Cardiac muscle cell (in vitro differentiated cells and primary cell): ENCODE measurements around the gene CDH2. TPM values are rescaled to one million over a fixed set of nuclear protein-coding genes. Genes with fewer than 3 reads are reported as not detected.

Source experiments
- DNase-seq, 2 donors: peaks; one replicate each; pipeline versions ENCODE4 v3.0.0 to v3.0.0-alpha.2; 2010 to 2017; ENCODE audit warnings: low read depth in 1 of 2, low spot score in 1 of 2
- H3K27ac ChIP-seq: fragments of 200-600 bp; sonication (generic); 2 replicates; pipeline ENCODE4 v1.5.1; 2016
- H3K27me3 ChIP-seq: fragments of 200-600 bp; sonication (generic); 2 replicates; pipeline ENCODE4 v1.6.0; 2016; ENCODE audit warnings: control low read depth
- H3K36me3 ChIP-seq: fragments of 200-600 bp; sonication (generic); 2 replicates; pipeline ENCODE4 v1.5.1; 2016; ENCODE audit warnings: control low read depth
- H3K4me1 ChIP-seq: fragments of 200-600 bp; sonication (generic); 2 replicates; pipeline ENCODE4 v1.8.1; 2017; ENCODE audit warnings: low read depth, mild to moderate bottlenecking, mixed run types
- H3K4me3 ChIP-seq: fragments of 200-600 bp; sonication (generic); 2 replicates; pipeline ENCODE4 v1.5.1; 2016; ENCODE audit warnings: mild to moderate bottlenecking
- H3K9me3 ChIP-seq: fragments of 200-600 bp; sonication (generic); 2 replicates; pipeline ENCODE4 v1.5.1; 2017; ENCODE audit warnings: low read depth, mild to moderate bottlenecking, control low read depth
- polyA plus RNA-seq: library from polyadenylated mRNA; unstranded; fragments of >200 nt; fragmentation: Nextera tagmentation; extraction: Ambion mirVana; gene quantifications from 2 replicates; pipeline ENCODE4 v1.2.1, GENCODE V29; 2016
- total RNA-seq: library from RNA; depleted of rRNA; stranded (reverse); fragments of >200 nt; gene quantifications from 2 replicates; pipeline ENCODE4 v1.2.3, GENCODE V29; 2016
- TF ChIP-seq, protein P1 (sequence below): IDR thresholded peaks from 2 replicates; pipeline ENCODE4 v1.5.1; 2012; ENCODE audit warnings: low read depth, mild to moderate bottlenecking, low read length

The CDH2 gene
- total and polyA plus RNA-seq, 2 experiments from 2014 or later: 267 to 324 TPM

GRCh38 chr18:28120828-28121515, 56.0 kb downstream of the CDH2 start:
- no peak overlapping the region for H3K4me3 ChIP-seq
- H3K9me3 ChIP-seq: no peaks in the 10 kb centered on the region
- peaks cover 71% of the 10 kb centered on the region for H3K4me1 ChIP-seq
- no peaks in the 10 kb centered on the region for H3K36me3 ChIP-seq
- peak overlapping the region; percentile 6 for H3K27ac ChIP-seq
- DNase-seq: no peak
- TF ChIP-seq, protein P1, sequence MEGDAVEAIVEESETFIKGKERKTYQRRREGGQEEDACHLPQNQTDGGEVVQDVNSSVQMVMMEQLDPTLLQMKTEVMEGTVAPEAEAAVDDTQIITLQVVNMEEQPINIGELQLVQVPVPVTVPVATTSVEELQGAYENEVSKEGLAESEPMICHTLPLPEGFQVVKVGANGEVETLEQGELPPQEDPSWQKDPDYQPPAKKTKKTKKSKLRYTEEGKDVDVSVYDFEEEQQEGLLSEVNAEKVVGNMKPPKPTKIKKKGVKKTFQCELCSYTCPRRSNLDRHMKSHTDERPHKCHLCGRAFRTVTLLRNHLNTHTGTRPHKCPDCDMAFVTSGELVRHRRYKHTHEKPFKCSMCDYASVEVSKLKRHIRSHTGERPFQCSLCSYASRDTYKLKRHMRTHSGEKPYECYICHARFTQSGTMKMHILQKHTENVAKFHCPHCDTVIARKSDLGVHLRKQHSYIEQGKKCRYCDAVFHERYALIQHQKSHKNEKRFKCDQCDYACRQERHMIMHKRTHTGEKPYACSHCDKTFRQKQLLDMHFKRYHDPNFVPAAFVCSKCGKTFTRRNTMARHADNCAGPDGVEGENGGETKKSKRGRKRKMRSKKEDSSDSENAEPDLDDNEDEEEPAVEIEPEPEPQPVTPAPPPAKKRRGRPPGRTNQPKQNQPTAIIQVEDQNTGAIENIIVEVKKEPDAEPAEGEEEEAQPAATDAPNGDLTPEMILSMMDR: no peak
- no peaks in the 10 kb centered on the region for H3K27me3 ChIP-seq

DNA sequence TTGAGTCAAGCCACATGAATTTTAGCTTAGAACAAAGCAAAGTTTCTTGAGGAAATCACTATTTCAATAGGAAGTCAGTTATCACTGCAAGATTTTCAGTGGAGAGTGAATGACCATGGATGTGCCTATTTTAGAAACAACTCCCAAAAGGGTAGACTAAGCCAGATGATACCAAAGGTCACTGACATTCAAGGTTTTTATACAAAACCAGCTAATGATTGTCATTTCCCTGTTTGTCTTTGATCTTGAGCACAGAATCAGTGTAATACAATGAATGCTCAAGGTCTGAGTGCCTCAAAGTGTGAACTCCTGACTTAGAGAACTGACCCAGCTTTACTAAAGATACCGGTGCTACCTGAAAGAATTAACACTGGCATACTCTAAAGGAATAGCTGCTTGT, 60.5 kb downstream of the CDH2 start:
- no peak overlapping the region for H3K4me3 ChIP-seq
- no peaks in the 10 kb centered on the region for H3K36me3 ChIP-seq
- no peaks in the 10 kb centered on the region for H3K9me3 ChIP-seq
- H3K27ac ChIP-seq: peak overlapping the region; percentile 96
- TF ChIP-seq, protein P1: no peak
- H3K4me1 ChIP-seq: peaks cover 89% of the 10 kb centered on the region
- no peak for DNase-seq
- no peaks in the 10 kb centered on the region for H3K27me3 ChIP-seq

DNA sequence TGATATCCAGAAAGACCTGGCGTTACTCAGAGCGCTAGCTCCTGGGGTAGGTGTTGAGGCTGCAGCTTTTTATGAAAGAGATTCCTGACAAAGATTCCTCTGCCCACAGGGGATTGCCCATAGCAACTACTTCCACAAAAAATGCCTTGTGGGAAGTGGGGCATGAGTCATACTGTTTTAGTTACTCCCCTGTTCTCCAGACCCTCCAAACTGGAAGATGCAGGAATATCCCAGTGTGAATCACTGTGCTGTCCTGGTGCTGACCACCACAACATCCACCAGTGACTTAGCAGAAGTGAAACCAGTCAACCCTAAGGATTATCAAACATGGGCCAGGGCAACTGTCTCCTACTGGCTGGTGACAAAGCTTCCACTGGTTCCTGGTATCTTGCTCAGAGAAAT, 61.8 kb downstream of the CDH2 start:
- Histone ChIP-seq H3K27me3 (no peaks in the 10 kb centered on the region), H3K4me3 (no peak overlapping the region), H3K27ac (peak overlapping the region; percentile 96), H3K36me3 (no peaks in the 10 kb centered on the region), H3K9me3 (no peaks in the 10 kb centered on the region), H3K4me1 (peaks cover 99% of the 10 kb centered on the region)
- peak in 1 of 2 donors; percentile 82 for DNase-seq
- TF ChIP-seq, protein P1: no peak

DNA sequence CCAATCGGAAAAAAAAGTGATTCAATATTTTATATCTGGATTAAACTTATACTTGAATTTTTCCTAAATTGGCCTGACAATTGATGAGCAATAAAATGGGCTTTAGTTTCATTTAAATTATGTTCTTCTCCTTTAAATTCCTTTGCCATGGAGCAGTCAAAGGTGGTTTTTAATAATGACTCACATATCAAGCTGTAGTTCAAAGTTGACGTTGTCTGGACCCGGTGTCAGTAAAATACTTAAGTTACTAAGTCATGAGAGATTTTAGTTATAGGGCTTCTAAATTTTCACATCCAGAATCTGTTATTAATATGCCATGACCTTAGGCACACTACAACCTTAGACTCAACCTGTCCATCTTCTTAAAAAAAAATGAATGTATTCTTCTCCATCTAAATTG, 62.5 kb downstream of the CDH2 start:
- H3K27ac ChIP-seq: peak overlapping the region; percentile 96
- no peaks in the 10 kb centered on the region for H3K36me3 ChIP-seq
- H3K4me3 ChIP-seq: no peak overlapping the region
- peak in 1 of 2 donors; percentile 54 for DNase-seq
- H3K4me1 ChIP-seq: peaks cover 100% of the 10 kb centered on the region
- TF ChIP-seq, protein P1: no peak
- no peaks in the 10 kb centered on the region for H3K27me3 ChIP-seq
- H3K9me3 ChIP-seq: no peaks in the 10 kb centered on the region

GRCh38 chr18:28113271-28114029, 63.5 kb downstream of the CDH2 start:
- Histone ChIP-seq H3K4me1 (peaks cover 100% of the 10 kb centered on the region), H3K9me3 (no peaks in the 10 kb centered on the region), H3K36me3 (no peaks in the 10 kb centered on the region), H3K4me3 (no peak overlapping the region), H3K27me3 (no peaks in the 10 kb centered on the region), H3K27ac (peak overlapping the region; percentile 96)
- TF ChIP-seq, protein P1: no peak
- no peak for DNase-seq
